Erythroblast (primary cell): ENCODE measurements around the gene CAPN11.

ENCODE experiments used
- DNase-seq, 2 experiments: peaks; one replicate each; lab custom pipeline; 2025; lab: John Stamatoyannopoulos, UW
- GATA1 ChIP-seq: IDR thresholded peaks from 2 replicates; pipeline ENCODE4 v1.6.1; 2011; ENCODE audit warnings: low read depth, mild to moderate bottlenecking, control low read depth, low read length, moderate library complexity
- POLR2A ChIP-seq: IDR thresholded peaks from 2 replicates; pipeline ENCODE4 v1.6.1; 2011; ENCODE audit warnings: mild to moderate bottlenecking, low read length

The CAPN11 gene

DNA sequence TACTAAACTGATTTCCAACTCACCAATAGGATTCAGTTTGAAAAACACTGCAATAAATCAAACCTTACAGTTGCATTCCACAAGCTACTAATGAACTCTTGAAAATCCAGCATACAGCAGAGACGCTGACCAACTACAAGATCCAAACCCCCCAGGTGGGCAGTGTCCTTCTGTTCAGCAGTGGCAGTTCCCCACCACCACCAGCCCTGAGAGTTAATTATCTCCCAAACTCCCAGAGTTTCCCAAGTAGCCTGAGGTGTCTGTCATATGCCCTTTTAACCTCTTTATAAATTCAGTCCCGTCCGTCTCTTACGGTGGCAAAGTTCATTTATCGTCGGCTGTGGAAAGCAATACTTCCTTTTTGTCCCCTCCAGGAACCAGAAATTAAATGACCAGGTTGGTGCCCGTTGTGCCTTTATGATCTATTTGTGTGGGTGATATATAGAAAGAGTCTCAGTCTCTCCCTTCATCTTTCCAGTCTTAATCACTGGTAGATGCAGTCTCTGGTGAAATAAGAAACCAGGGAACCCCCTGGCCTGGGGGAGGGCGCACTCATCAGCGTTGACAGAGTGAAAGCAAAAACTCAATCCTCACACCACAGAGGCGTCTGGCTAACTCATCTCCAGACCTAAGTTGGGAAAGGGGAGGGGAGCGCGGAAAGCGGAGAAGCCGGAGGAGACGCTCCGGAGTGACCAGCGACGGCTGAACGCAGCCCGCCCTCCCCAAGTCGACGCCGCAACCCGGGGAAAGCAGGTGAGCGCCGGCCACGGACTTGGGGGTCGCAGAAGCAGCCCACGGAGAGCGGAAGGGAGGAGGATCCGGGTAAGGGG, 32.1 kb upstream of the CAPN11 start:
- no peak for TF ChIP-seq GATA1
- peak; percentile 25 for TF ChIP-seq POLR2A
- peak; percentile 69 to 80 for DNase-seq

- TF ChIP-seq POLR2A (peak; percentile 30), GATA1 (no peak)
- DNase-seq: peak; percentile 92 to 97
Observed at GRCh38 chr6:44127186-44128019, 31.2 kb upstream of the CAPN11 start, which contains the start of the genes MRPL14 and TMEM63B. TSS of gene MRPL14 (minus strand) at chr6:44127452. CDS start at chr6:44116611, 10,841 bp downstream. TSS of gene TMEM63B (plus strand) at chr6:44127554. CDS start at chr6:44134585, 7,031 bp downstream.

GRCh38 chr6:44128020-44128917, 30.4 kb upstream of the CAPN11 start:
- TF ChIP-seq POLR2A: no peak
- TF ChIP-seq GATA1: no peak

DNA sequence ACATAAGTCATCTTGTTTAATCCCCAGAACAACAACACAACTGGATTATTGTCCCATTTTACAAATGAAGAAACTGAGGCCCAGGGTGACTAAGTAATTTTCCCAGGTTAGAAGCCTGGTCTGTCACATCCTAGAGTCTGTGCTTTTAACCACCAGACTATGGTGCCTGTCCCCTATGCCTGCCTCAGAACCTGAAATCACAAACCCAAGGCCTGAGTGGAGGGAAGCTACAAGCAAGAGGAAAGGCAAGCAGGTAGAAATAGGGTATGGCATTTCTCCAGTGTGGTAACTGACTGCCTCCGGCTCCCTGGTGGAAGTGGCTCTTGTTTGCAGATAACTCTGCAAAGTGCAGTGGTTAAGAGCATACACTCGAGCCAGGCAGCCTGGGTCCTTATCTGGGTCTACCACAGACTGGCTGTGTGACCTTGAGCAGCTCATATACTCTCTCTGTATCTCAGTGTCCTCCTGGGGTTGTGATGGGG, 28.7 kb upstream of the CAPN11 start:
- peak; percentile 94 to 98 for DNase-seq
- TF ChIP-seq POLR2A: peak; percentile 63
- TF ChIP-seq GATA1: peak; percentile 39

More at GRCh38 chr6:44128020-44128917, 30.4 kb upstream of the CAPN11 start:
- peak; percentile 73 to 77 for DNase-seq

DNA sequence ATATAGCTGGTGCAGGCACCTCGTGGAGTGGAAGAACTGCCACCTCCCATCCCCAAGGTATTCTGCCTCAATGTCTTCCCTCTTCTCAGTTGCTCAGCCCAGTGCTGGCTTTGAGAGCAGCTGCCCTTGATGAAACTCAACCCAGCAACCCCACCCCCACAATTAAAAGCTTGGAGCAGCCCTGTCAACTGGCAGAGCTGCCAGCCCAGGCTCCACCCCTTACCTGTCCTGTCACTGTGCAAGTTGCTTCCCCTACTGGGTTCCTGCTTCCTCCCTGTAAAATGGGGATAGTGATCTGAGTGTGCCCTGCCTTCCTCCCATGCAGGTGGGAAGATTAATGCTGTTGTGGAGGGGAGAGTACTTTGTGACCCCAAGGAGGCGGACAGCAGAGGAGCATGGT, 26.7 kb upstream of the CAPN11 start:
- TF ChIP-seq POLR2A: no peak
- DNase-seq: no peak

DNA sequence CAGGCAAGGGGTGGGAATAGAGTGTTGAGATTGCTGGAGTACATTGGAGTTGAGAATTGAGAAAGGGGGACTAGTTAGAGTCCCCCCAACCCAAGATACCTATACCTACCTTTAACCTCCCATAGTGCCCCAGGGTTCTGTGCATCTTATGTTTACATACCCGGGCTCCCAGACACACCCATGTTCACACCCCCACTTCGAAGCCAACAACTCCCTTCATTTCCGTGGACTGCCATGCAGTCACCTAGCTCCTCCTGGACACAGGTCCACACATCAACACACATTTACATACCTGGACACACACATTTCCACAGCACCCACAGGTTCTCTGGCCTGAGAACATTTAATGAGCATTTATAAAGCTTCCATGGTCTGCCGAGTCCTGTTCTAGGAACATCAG, 26.1 kb upstream of the CAPN11 start:
- TF ChIP-seq GATA1 (no peak), POLR2A (no peak)
- DNase-seq: peak; percentile 21 to 36

- no peak for TF ChIP-seq GATA1
- TF ChIP-seq POLR2A: no peak
- DNase-seq: peak; percentile 55 to 57
Observed at GRCh38 chr6:44133003-44133931, 25.4 kb upstream of the CAPN11 start.

DNA sequence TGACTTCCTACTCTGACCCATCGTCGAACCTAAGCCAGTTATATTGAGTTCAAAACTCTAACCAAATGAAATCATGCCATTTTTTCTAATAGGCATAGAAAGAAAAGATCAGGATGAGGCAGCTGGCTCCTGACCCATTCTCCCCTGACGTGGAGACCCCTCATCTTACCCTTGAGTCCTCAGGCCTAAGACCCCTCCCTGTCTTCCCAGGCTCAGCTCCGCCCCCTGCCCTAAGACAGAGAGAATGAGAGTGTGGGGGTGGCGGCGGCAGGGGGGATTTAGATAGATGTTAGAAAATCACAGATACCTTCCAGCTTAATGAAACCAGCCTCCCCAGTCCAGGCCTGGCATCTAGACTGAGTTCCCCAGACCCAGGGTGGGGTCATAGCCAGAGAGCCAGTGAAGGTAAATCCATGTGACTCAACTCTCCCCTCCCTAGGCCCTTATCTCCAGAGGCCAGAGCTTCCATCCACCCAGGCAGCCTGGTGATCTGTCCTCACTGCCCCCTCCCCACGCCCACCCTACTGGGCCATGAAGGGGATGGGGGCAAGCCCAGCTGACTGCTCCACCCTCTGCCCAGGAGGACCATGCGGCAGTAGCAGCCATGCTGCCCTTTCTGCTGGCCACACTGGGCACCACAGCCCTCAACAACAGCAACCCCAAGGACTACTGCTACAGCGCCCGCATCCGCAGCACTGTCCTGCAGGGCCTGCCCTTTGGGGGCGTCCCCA, 24.5 kb upstream of the CAPN11 start:
- DNase-seq: peak; percentile 91 to 92
- TF ChIP-seq POLR2A (no peak), GATA1 (no peak)

DNA sequence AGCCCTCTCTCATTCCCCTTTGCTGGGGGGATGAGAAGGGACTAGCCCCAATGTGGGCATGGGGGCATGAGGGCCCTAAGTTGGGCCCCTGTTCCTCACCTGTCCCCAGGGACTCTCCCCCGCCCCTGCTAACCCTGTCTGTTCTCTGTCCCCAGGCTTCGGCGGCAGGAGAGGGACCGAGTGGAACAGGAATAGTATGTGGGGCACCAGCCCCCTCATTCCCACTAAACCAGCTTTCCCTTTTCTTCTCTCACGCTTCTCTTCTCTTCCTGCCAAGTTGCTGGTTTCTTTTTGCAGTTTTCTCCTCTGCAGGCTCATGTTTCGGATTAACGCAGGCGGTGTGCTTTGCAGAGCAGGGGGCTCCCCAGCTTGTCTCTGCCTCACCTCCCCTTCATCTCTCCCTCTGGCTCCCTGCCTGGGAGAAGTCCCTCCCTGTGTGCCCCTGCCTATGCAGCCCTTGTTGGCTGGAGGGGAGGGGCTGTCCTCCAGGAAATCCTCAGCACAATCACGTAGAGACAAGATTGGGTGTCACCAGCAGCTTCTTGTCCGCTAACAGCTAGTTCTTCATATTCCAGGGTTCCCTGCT, 23.4 kb upstream of the CAPN11 start:
- DNase-seq: no peak
- TF ChIP-seq GATA1 (no peak), POLR2A (no peak)

DNA sequence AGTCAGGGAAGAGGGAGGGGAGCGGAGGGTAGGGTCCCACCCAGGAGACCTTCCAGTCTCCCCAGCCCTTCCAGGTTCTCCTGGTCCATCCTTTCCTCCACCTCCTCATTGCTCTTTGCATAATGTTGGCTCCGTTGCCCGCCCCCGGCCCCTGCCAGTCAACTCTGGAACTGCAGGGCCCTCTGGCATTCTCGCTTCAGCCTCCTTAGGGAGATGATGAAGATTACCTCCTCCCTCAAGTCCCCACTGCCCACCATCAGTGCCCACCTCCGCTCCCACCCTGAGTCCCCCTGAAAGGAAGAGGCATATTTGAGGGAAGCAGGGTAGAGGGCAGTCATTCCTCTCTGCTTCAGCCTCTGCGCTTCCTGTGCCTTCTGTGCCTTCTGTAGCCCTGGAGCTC, 22.7 kb upstream of the CAPN11 start:
- TF ChIP-seq POLR2A (no peak), GATA1 (no peak)
- DNase-seq: no peak

- no peak for TF ChIP-seq GATA1
- no peak for TF ChIP-seq POLR2A
Observed at GRCh38 chr6:44138717-44139350, 19.8 kb upstream of the CAPN11 start.

More at GRCh38 chr6:44138717-44139350, 19.8 kb upstream of the CAPN11 start:
- no peak for DNase-seq
